Measurements from ENCODE around the gene C9orf152.
A peak's percentile ranks its signal among the peaks of the same experiment; 100 is the strongest.
"Not testable (repeated sequence)": the region's sequence is repeated elsewhere in the genome, so short reads cannot be mapped to it uniquely, and the experiment has no call there.

C9orf152 gene

DNA sequence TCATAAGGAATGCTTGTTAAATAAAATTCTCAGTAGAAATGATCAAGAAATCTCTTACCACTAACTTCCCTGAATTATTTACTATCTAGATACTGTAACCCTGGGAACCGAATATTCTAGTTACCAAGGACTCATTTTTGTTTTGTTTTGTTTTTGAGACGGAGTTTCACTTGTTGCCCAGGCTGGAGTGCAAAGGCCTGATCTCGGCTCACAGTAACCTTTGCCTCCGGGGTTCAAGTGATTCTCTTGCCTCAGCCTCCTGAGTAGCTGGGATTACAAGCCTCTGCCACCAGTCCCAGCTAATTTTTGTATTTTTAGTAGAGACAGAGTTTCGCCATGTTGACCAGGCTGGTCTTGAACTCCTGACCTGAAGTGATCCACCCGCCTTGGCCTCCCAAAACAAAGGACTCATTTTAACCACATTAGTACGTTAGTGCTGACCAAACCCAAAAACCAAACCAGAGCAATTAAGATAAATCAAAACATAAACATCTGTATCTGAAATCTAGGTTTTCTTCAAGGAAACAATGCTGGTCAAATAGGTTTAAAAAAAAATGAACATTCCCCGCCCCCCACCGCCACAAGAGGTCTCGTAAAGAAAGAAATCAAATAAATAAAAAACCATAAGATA, 44.7 kb upstream of the C9orf152 start:
- Histone ChIP-seq H2AFZ (ENCODE audit: low read length) (no peak overlapping the region), H3K9ac (ENCODE audit: low read depth, low read length, poor library complexity, severe bottlenecking) (peak overlapping the region; percentile 85), H3F3A (ENCODE audit: low read depth) (no peaks in the 10 kb centered on the region), H3K4me3 (ENCODE audit: low read length, poor library complexity, severe bottlenecking) (peak overlapping the region; percentile 83), H3K9me2 (replicated peaks; ENCODE audit: low read depth, low read length) (no peaks in the 10 kb centered on the region), H3K9me3 (ENCODE audit: insufficient read depth, low read depth, low read length) (no peaks in the 10 kb centered on the region), H4K20me1 (ENCODE audit: insufficient read depth, low read length, poor library complexity, severe bottlenecking) (peaks cover 84% of the 10 kb centered on the region), H3K36me3 (ENCODE audit: insufficient read depth, low read length) (peaks cover 26% of the 10 kb centered on the region; the same call in 1 of the 2 replicates), H3K4me1 (ENCODE audit: insufficient read depth, low read length, poor library complexity, severe bottlenecking) (peaks cover 61% of the 10 kb centered on the region), H3K4me2 (ENCODE audit: low read depth, low read length, poor library complexity, severe bottlenecking) (peak overlapping the region; percentile 96), H3K27me3 (ENCODE audit: insufficient read depth, low read length, poor library complexity, severe bottlenecking) (peaks cover 4% of the 10 kb centered on the region), H3K79me2 (ENCODE audit: insufficient read depth, low read length) (peaks cover 84% of the 10 kb centered on the region)
- TF ChIP-seq EZH2phosphoT487 (IDR thresholded peaks at IDR 0.05; ENCODE audit: borderline replicate concordance) (no peak), CTCF (conservative IDR thresholded peaks at IDR 0.05; ENCODE audit: low read length) (no peak)

- not testable (repeated sequence) for H3K27me3 ChIP-seq (ENCODE audit: insufficient read depth, low read length, poor library complexity, severe bottlenecking); H3K9me3 ChIP-seq (ENCODE audit: insufficient read depth, low read depth, low read length); H2AFZ ChIP-seq (ENCODE audit: low read length); H3K9me2 ChIP-seq (replicated peaks; ENCODE audit: low read depth, low read length); H3F3A ChIP-seq (ENCODE audit: low read depth); H3K9ac ChIP-seq (ENCODE audit: low read depth, low read length, poor library complexity, severe bottlenecking)
- Histone ChIP-seq H3K4me1 (ENCODE audit: insufficient read depth, low read length, poor library complexity, severe bottlenecking) (peaks cover 55% of the 10 kb centered on the region), H3K36me3 (ENCODE audit: insufficient read depth, low read length) (peaks cover 33% of the 10 kb centered on the region; the same call in 1 of the 2 replicates), H3K4me2 (ENCODE audit: low read depth, low read length, poor library complexity, severe bottlenecking) (peak overlapping the region; percentile 96), H3K79me2 (ENCODE audit: insufficient read depth, low read length) (peaks cover 89% of the 10 kb centered on the region), H4K20me1 (ENCODE audit: insufficient read depth, low read length, poor library complexity, severe bottlenecking) (peaks cover 88% of the 10 kb centered on the region), H3K4me3 (ENCODE audit: low read length, poor library complexity, severe bottlenecking) (peak overlapping the region; percentile 83)
These were observed 43.8 kb upstream of the C9orf152 start for GRCh38 chr9:110251770-110252169.

DNA sequence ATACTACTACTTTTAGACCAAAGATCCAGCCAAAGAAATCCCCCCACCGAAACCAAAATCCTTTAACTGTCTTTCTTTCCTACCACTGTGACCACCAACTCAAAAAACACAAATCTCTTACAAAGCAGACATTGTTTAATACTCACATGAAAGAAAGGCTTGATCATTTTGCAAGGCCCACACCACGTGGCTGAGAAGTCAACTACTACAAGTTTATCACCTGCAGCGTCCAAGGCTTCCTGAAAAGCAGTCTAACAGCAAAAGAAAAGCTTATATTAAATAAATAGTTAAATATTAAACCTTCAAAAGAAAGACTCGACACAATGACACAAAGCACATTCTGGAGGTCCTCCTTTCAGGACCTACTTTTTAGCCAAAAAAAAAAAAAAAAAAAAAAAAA, 43.3 kb upstream of the C9orf152 start:
- H3K79me2 ChIP-seq (ENCODE audit: insufficient read depth, low read length): peaks cover 93% of the 10 kb centered on the region

More for the DNA sequence above, 43.3 kb upstream of the C9orf152 start:
- peak overlapping the region; percentile 28 for H3K9ac ChIP-seq (ENCODE audit: low read depth, low read length, poor library complexity, severe bottlenecking)
- no peaks in the 10 kb centered on the region for H3K9me3 ChIP-seq (ENCODE audit: insufficient read depth, low read depth, low read length)
- H2AFZ ChIP-seq (ENCODE audit: low read length): no peak overlapping the region
- no peaks in the 10 kb centered on the region for H3F3A ChIP-seq (ENCODE audit: low read depth)
- peaks cover 55% of the 10 kb centered on the region for H3K4me1 ChIP-seq (ENCODE audit: insufficient read depth, low read length, poor library complexity, severe bottlenecking)
- peaks cover 39% of the 10 kb centered on the region; the same call in 1 of the 2 replicates for H3K36me3 ChIP-seq (ENCODE audit: insufficient read depth, low read length)
- H3K4me3 ChIP-seq (ENCODE audit: low read length, poor library complexity, severe bottlenecking): peak overlapping the region; percentile 83
- no peaks in the 10 kb centered on the region for H3K9me2 ChIP-seq (replicated peaks; ENCODE audit: low read depth, low read length)
- peak overlapping the region; percentile 96 for H3K4me2 ChIP-seq (ENCODE audit: low read depth, low read length, poor library complexity, severe bottlenecking)
- no peak for TF ChIP-seq EZH2phosphoT487 (IDR thresholded peaks at IDR 0.05; ENCODE audit: borderline replicate concordance)
- TF ChIP-seq CTCF (conservative IDR thresholded peaks at IDR 0.05; ENCODE audit: low read length): no peak
- H3K27me3 ChIP-seq (ENCODE audit: insufficient read depth, low read length, poor library complexity, severe bottlenecking): peaks cover 2% of the 10 kb centered on the region
- peaks cover 90% of the 10 kb centered on the region for H4K20me1 ChIP-seq (ENCODE audit: insufficient read depth, low read length, poor library complexity, severe bottlenecking)

Data from Loucy (cell line).